NCI-H2107 (cell line): Measurements from ENCODE around the gene CCDC6.
"Not testable (repeated sequence)": the region's sequence is repeated elsewhere in the genome, so short reads cannot be mapped to it uniquely, and the experiment has no call there.

Experiments used
- DNase-seq: peaks from one replicate; lab custom pipeline; 2025; lab: John Stamatoyannopoulos, UW

The CCDC6 gene

GRCh38 chr10:59880971-59881510 is 25.3 kb downstream of the CCDC6 start:
- DNase-seq: no peak

GRCh38 chr10:59880019-59880717 is 26.2 kb downstream of the CCDC6 start:
- no peak for DNase-seq

DNA sequence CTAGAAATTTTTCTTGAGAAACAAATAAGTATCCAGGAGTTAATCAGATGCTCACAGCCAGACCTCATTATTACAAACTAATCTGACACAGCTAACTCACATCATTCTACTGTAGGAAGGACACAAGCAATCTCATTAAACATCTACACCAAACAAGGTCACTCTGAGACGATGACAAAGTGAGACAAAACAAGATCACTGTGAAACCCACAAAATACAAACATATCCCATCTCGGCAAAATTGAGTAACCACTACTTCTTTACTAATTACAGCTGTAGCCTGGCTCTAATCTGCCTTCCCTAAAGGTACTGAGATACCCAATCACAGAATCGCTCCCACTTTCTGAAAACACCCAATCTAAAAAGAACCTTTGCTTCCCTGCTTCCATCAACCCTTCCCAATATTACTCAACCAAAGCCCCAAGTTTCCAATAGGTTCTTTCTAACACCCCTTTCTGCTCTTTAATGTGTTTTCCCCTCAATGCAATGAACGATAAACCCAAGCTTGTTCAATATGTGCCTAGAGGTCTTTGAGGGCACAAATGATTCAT is 26.9 kb downstream of the CCDC6 start:
- no peak for DNase-seq

GRCh38 chr10:59878915-59879314 is 27.4 kb downstream of the CCDC6 start:
- no peak for DNase-seq

DNA sequence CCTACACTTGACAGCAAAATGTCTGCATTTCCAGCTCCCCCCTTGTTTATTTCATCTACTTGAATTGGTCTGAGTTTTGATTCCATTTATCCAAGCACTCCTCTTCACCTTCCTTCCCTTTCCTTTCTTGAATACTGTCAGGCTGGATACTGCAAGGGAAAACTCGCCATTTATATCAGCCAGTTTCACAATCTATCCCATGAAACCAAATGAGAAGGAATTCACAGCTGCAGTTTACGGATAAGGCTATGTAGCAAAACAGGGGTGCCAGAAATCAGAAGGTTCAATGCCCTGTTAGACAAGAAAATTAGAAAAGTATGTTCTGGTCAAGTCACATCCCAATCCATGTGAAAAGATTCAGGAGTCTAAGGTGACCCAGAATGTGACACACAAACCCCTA is 28.1 kb downstream of the CCDC6 start:
- DNase-seq: no peak

DNA sequence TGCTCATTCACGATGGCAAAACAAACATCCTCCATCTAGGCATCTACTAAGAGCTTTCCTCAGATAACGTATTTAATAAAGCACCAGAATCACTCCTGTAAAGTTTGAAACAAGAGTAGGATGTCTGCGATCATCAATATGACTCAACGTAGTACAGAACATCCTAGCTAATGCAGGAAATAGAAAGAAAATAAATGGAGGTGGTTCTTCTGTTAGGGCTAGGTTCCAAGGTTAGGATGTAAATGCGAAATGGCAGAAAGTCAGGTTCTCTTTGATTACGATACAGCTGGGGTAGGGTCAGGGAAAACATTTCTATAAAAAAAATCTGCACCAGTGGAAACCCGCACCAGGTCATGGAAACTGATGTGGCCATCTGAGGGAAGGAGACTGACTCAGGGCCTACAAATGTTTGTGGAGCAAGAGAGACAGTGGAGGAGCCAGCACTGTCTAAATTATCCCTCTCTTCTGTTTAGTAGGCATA is 29.1 kb downstream of the CCDC6 start:
- no peak for DNase-seq

- DNase-seq: no peak
Measured at GRCh38 chr10:59876695-59877094, 29.7 kb downstream of the CCDC6 start.

- DNase-seq: not testable (repeated sequence)
Measured at GRCh38 chr10:59876208-59876607, 30.1 kb downstream of the CCDC6 start.

- no peak for DNase-seq
Measured at GRCh38 chr10:59873896-59874295, 32.5 kb downstream of the CCDC6 start.

GRCh38 chr10:59872892-59873463 is 33.4 kb downstream of the CCDC6 start:
- DNase-seq: no peak

DNA sequence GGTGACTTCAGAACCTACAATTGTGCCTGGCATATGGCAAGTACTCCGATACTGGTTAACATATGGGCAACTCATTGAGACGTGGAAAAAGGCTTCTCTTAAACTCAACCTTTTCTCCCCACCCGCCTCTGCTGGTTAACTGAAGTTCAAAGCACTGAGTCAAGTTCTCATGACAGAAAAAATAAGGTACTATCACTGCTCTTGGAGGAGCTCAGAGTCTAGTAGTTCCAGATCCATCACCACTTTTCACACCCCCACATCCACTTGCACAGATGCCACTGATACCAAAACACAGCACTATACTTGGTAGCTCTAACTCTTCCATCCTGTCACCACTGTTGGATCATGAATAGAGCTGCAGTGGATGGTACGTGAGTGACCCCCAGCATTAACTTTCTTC is 36.2 kb downstream of the CCDC6 start:
- no peak for DNase-seq

GRCh38 chr10:59869594-59869940 is 36.8 kb downstream of the CCDC6 start:
- no peak for DNase-seq

DNA sequence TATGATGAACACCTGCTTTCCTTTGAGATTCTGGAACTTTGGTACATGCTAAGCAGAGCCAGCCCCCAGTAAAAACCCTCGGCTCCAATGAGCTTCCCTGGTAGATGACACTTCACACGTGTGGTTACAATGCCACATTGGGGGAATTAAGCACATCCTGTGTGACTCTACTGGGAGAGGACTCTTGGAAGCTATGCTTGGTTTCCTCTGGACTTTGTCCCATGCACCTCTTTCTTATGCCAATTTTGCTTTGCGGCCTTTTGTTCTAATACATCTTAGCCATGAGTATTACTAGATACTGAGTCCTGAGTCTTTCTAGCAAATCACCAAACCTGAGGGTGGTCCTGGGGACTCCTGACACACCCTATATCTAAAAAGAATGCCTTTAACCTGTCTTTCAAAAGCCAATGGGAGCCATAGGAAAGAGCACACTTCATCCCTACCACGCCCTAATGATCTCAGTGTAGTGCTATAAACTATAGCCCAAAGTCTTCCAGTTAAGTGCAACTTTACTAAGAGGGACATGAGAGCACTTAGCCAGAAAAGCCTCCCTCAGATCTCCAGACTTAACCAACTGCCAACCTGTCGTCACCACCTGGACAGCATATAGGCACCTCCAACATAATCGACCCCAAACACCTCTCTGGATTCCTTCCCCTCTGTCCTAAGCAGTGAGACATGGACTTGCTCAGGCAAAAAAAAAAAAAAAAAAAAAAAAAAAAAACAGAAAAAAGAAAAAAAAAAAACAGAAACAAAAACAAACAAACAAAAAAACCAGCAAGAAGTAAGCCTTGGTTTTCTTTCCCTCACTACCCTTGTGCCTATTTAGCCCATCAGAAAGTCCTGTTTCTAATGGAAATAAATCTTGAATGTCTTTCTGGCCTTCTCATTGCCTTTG is 37.4 kb downstream of the CCDC6 start:
- no peak for DNase-seq

DNA sequence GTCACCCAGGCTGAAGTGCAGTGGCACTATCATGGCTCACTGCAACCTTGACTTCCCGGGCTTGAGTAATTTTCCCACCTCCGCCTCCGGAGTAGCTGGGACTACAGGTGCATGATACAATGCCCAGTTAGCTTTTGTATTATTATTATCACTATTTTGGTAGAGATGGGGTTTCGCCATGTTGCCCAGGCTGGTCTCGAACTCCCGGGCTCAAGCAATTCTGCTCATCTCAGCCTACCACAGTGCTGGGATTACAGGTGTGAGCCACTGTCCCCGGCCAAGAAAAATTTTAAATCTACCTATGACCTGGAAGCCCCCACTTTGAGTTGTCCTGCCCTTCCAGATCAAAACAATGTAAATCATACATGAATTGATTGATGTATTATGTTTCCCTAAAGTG is 38.8 kb downstream of the CCDC6 start:
- no peak for DNase-seq

DNA sequence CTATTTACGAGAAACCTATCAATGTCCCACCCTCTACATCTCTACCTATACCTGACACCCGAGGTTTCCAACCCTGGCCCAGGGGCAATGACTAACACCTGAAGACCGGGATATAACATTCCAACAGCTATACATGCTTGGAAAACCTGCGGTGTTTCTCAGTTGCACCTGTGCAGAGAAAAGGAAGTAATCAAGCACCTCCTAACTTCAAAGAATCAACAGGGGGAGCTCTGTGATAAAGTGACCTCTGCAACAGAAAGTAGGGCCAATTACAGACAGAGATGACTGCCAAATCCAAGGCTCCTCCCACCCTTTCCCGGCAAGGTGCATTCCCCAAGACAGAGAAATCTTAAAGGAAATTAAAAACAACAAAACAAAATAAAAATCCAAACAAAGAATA is 41.3 kb downstream of the CCDC6 start:
- DNase-seq: no peak

DNA sequence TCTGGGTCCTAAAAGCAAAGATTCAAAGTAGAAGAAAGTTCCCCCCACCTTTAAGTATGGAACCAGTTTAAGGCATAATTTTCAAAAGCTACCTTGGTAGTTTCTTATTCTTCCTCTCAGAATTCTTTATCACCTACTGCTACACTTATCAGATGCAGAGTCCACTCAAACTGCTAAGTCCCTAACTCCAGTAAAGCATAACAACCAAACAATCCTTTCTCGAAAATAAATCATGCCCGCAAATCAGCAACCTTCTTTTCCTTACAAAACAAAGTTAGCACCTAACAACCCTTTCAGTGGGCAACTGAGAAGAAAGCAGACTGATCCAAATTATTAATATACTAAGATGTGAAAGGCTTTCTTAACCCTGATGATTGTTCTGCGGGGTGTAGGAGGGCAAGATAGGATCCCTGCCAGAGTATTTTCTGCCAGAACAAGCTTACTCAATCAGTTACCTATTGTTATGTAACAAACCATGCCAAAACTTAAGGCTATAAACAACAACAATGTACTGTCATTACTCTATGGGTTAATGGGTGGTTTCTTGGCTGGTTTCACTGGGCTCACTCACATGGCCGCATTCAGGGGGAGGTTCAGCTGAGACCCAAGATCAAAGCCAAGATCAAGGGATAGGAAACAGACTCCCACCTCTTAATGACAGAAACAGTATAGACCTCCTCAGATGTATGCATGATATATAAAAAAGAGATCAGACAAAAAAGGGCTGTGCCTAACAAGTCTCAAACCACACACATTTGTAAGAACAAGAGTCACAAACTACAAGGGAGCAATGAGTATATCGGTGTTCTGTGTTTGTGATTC is 42.0 kb downstream of the CCDC6 start:
- no peak for DNase-seq

DNA sequence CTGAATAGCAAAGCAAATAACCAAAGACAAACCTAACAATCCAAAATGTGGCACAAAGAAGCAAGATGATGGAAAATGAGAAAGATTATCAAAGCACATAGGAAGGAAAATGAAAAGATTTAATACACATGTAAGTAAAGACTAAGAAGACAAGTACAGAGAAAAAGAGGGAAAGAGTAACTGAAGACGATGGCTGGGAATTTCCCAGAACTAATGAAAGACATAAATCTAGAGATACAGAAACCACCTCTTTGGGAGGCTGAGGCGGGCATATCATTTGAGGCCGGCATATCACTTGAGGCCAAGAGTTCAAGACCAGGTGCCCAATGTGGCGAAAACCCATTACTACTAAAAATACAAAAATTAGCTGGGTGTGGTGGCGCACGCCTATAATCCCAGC is 46.8 kb downstream of the CCDC6 start:
- no peak for DNase-seq

DNA sequence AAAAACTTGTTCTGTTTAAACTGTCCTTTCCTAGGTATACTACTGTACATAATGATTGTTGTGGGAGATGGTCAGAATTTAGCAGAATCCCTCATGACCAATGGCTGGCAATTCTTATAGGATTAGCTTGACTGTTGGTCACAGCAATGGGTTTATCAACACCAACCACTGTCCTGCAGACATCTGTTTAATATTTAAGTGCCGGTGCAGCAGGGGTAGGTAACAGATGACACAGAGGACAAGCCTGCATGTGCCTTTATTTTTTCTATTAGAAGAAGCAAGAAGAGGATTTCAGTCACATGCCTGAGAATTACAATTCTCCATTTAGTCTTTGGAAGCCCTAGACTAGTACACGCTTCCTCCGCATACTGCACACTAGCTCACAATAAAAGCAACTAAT is 48.4 kb downstream of the CCDC6 start:
- DNase-seq: no peak

DNA sequence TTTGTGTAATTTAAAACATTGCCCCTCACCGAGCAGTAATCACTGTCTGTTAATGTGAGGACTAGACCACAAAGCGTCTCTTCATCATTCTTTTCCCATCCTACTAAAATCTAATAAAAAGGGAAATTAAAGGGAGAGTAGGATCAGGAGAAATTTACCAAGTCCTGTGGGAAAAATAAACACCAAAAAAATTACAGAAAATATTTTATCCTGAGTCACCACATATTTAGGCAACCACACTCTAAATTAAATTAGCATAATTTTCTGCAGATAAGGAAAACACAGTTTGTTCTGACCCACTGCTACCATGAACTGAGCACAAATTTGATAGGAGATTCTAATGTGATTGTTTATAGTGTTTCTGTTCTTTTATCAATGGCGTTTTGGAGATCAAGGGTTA is 49.3 kb downstream of the CCDC6 start:
- DNase-seq: no peak

DNA sequence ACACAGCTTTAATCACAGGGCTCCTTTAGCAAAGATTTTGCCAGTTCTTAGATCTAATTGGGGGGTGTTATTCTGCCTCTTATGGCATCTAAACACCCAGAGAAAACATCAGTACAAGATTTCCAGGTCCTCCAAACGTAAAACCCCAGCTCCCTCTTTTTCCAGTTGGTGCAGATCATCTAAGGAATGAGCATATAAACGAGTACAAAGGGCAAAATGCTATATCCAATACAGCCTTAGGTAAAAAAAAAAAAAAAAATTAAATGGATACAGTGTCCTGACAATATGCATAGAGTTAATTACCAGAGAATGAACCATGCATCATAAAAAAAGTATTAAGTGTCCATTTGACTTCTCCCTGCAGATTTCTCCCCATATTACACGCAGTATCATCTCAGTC is 50.3 kb downstream of the CCDC6 start:
- no peak for DNase-seq

DNA sequence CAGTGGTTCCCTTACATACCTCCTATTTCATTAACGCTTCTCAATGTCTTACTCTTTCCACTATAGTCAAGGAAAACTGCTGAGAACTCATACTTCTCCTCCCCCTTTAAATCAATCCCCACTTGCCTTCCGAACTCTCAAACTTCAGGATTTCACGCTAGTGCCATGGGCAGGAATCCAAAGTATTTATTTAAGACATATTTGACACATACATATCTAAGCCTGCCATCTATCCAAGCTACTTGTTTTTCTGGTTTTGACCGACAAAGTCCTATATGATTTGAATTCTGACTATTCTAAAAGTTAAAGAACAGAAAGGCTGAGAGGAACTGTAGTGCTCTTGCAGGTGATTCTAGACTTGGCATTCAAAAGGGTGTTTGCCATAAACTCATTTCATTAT is 51.8 kb downstream of the CCDC6 start:
- DNase-seq: no peak

GRCh38 chr10:59852670-59853069 is 53.7 kb downstream of the CCDC6 start:
- no peak for DNase-seq
